MG63 (cell line): ENCODE results near the gene CASP5. TPM values are rescaled to one million over a fixed set of nuclear protein-coding genes. Genes with fewer than 3 reads are reported as not detected.

Source experiments
- total RNA-seq: library from RNA; depleted of rRNA; stranded (reverse); fragments of >200 nt; shearing (Covaris generic); gene quantifications from 2 replicates; pipeline ENCODE4 v1.2.3, GENCODE V29; 2014; ENCODE audit warnings: low replicate concordance; rRNA removed

The CASP5 gene
- total RNA-seq, 1 experiment from 2014 or later: not detected

Other genes starting within 250 kb of the CASP5 start
- not detected in 2 replicates for gene CASP12, start 124.7 kb downstream of the CASP5 start, total RNA-seq
- 38.6 and 64.4 TPM in 2 replicates for gene CASP4, start 54.6 kb downstream of the CASP5 start, total RNA-seq
- gene CASP1, start 12.0 kb upstream of the CASP5 start, total RNA-seq: 0.20 and 2.3 TPM in 2 replicates
- 0.30 TPM in 1 of 2 replicates, not detected in the other for gene CARD16, start 22.2 kb upstream of the CASP5 start, total RNA-seq
- not detected in 2 replicates for gene CARD18, start 116.6 kb upstream of the CASP5 start, total RNA-seq